ENCODE data around the gene LACTB. TPM values are rescaled to one million over a fixed set of nuclear protein-coding genes. Genes with fewer than 3 reads are reported as not detected.

Gene LACTB
- total and polyA plus RNA-seq, 10 of the 15 experiments (the other 5 are each of a cell fraction or from before 2014, with no cell fraction given) = 5.0 to 35.3 (median 16.6) TPM

DNA sequence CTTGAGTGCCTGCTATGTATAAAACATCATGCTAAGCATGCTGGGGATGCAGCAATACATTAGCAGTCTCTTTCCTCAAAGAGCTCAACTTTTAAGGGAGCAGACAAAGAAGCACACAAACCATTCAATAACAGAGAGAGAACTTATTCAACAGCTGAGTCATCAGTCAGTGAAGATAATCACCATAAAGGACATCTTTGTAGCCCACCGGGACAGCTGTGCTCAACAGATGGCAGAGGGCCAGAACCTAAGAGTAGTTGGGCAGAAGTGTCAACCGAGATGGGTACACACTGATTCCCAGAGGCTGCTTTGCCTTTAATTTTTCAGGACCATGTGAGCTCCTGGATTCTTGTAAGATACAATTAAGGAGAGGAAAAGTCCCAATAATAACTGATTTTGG, 63.5 kb downstream of the LACTB start:
- WGBS (ENCODE audit: insufficient coverage, insufficient replicate concordance, low lambda C conversion rate, missing lambda C conversion rate) = 77% methylated on average over 2 of the region's 2 CpGs
- Histone ChIP-seq H3K36me3 (ENCODE audit: control insufficient read depth in 2 of 2, insufficient read depth in 2 of 2, low read length in 1 of 2) (no peaks in the 10 kb centered on the region), H3K79me2 (ENCODE audit: control insufficient read depth, insufficient read depth, low read length) (peaks cover 9% of the 10 kb centered on the region), H4K20me1 (ENCODE audit: control insufficient read depth, insufficient read depth) (no peaks in the 10 kb centered on the region), H2AFZ (ENCODE audit: control insufficient read depth, low read depth, low read length) (no peak overlapping the region), H3K4me3 (no peak overlapping the region), H3K27ac (ENCODE audit: control insufficient read depth, insufficient read depth) (no peak overlapping the region), H3K9me3 (replicated peaks; ENCODE audit: control insufficient read depth, insufficient read depth, low read length) (no peaks in the 10 kb centered on the region), H3K9ac (ENCODE audit: control insufficient read depth, insufficient read depth, low read length) (no peak overlapping the region), H3K27me3 (replicated peaks in 1 of 2; ENCODE audit: control insufficient read depth in 2 of 2, insufficient read depth in 2 of 2, low read length in 1 of 2) (no peaks in the 10 kb centered on the region), H3K4me2 (ENCODE audit: control insufficient read depth, insufficient read depth) (no peak overlapping the region), H3K4me1 (ENCODE audit: control insufficient read depth, insufficient read depth, low read length) (peaks cover 11% of the 10 kb centered on the region)
- intact Hi-C loops (cut with micrococcal nuclease; ENCODE audit: unreplicated experiment) (no loop called here), in situ Hi-C loops (cut with MboI) (no loop called here)
- BruUV-seq (replicated peaks) = no TSS peak
- FAIRE-seq = no peak
- ChIA-PET CTCF (interaction anchor here (0.6 to 2.3 kb wide), 6 partner anchors 11 to 87 kb away, joined by 3 to 6 read pairs (median 3); no protein-coding TSS in a partner anchor), SMC1A (ENCODE audit: uncharacterized antibody, unreplicated experiment) (interaction anchor here (0.6 to 3.0 kb wide), 6 partner anchors 10 to 67 kb away, joined by 3 to 8 read pairs (median 4); no protein-coding TSS in a partner anchor), RAD21 (ENCODE audit: unreplicated experiment) (interaction anchor here (1.0 to 1.2 kb wide), 2 partner anchors 19 to 91 kb away, joined by 3 to 7 read pairs; no protein-coding TSS in a partner anchor), POLR2A (interaction anchor here (1.1 to 1.2 kb wide), 2 partner anchors 9 to 26 kb away, joined by 3 to 4 read pairs; no protein-coding TSS in a partner anchor)
- no peak for ATAC-seq
- DNase-seq (ENCODE audit: low read depth, low spot score) = no peak
- no peak for TF ChIP-seq RELA (IDR thresholded peaks at IDR 0.05; ENCODE audit: borderline replicate concordance, partially characterized antibody)
- no peak for TF ChIP-seq SMAD5 (IDR thresholded peaks at IDR 0.05; ENCODE audit: low read depth)
- TF ChIP-seq SMC3 (IDR thresholded peaks at IDR 0.05; ENCODE audit: borderline replicate concordance, low read length) = no peak
- TF ChIP-seq SMARCA5 (IDR thresholded peaks at IDR 0.05) = no peak
- TF ChIP-seq RBBP5 (conservative IDR thresholded peaks at IDR 0.05) = no peak
- TF ChIP-seq NFXL1 (IDR thresholded peaks at IDR 0.05; ENCODE audit: borderline replicate concordance) = no peak
- TF ChIP-seq NR2F1 (conservative IDR thresholded peaks at IDR 0.05) = no peak
- no peak for TF ChIP-seq FOXM1 (IDR thresholded peaks at IDR 0.05; ENCODE audit: low read depth, low read length)
- TF ChIP-seq CTCF (IDR thresholded peaks at IDR 0.05 in 2 of 3, conservative IDR thresholded peaks at IDR 0.05 in 1 of 3; ENCODE audit: control insufficient read depth in 2 of 3, extremely low read depth in 1 of 3, insufficient read depth in 1 of 3, low read depth in 3 of 3, low read length in 3 of 3) = no peak
- TF ChIP-seq SP1 (IDR thresholded peaks at IDR 0.05; ENCODE audit: low read depth, low read length) = no peak
- TF ChIP-seq POLR2A (IDR thresholded peaks at IDR 0.05; ENCODE audit: low read depth, low read length) = no peak
- no peak for TF ChIP-seq E2F4 (IDR thresholded peaks at IDR 0.05; ENCODE audit: low read depth, low read length)
- TF ChIP-seq NRF1 (conservative IDR thresholded peaks at IDR 0.05; ENCODE audit: low read depth, low read length) = no peak
- TF ChIP-seq BMI1 (IDR thresholded peaks at IDR 0.05; ENCODE audit: borderline replicate concordance) = no peak
